SW480 (cell line): ENCODE results near the gene TPCN2.

ENCODE experiments used
- DNase-seq: peaks from one replicate; pipeline ENCODE4 v3.0.0-alpha.2; 2016; ENCODE audit warnings: low spot score

TPCN2 gene

DNA sequence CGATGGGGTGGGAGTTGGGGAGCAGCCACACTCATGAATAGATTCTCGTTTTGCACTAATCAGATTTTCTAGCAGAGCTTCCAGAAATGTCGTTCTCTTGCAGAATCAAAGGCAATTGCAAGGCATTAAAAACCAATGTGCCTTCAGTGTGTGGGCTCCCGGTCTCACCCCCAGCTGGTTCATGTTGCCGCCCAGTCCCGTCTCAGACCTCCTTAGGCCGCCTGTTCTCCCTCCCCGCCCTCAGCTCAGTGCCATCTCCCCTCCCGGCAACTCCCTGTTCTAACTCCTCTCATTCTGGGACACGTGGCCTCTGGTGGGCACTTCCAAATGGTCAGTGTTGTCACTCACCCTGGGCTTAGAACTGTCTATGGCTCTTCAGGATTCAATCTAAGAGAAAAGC is 64.5 kb downstream of the TPCN2 start:
- DNase-seq = no peak

GRCh38 chr11:69113646-69114340 is 65.1 kb downstream of the TPCN2 start:
- no peak for DNase-seq

GRCh38 chr11:69114362-69114761 is 65.6 kb downstream of the TPCN2 start:
- no peak for DNase-seq

GRCh38 chr11:69114811-69115523 is 66.2 kb downstream of the TPCN2 start:
- no peak for DNase-seq

DNA sequence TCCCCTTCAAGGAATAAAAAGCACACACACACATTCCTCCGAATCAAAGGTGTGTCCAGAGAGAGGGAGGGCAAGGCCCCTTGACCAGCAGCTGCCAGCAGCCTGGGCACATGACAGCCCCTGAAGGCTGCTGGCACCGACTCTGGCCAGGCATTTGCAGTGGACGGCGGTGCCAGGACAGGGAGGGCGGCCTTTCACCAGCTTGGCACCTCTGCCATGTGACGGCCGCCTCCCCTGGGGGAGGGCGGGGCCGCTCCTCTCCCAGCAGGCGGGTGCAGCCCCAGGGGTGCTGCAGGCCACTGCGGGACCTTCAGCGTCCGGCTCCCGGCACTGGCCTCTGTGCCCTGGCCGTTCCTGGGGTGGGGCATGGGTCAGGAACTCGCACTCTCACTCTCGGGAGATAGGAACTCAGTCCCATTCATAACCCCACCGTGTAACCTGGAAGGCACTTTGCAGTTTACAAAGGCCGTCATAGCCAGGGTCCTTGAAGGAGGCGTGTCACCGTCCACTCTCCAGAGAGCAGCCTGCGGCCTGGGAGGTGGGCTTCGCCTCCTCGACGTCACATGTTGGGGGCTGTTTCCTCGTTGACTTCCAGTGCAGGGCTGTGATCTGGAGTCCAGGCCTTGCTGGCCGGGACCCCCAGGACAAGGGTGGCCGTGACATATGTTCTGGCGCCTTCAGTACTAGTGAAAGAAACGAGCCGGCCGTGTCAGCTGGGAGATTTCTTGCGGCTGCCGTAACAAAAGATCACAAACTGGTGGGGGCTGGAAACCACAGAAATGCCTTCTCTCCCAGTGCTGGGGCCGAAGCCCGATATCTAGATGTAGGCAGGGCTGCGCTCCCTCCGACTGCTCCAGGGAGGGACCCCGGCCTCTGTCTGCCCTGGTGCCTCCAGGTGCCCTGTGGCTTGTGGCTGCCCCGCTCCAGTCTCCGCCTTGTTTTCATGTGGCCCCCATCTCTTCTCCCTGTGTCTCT is 67.1 kb downstream of the TPCN2 start:
- DNase-seq = peak; percentile 21

DNA sequence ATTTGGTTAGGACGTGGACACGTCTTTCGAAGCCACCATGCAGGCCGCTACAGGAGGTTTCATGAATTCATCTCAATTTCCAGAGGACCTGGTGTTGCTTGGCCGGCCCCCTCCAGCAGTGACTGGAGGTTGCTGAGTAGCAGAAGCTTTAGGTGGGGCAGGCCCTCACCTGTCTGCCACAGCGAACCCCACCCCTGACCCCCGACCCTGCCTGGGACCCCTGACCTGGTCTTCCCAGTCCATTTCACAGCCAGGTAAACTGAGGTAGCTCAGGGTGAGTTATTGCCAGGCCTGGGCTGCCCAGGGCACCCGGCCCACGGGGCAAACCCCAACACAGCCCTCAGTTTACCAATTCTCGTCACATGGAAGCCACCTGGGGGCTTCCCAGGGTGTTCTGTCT is 67.9 kb downstream of the TPCN2 start:
- DNase-seq = no peak

GRCh38 chr11:69119190-69119589 is 70.5 kb downstream of the TPCN2 start:
- no peak for DNase-seq

DNA sequence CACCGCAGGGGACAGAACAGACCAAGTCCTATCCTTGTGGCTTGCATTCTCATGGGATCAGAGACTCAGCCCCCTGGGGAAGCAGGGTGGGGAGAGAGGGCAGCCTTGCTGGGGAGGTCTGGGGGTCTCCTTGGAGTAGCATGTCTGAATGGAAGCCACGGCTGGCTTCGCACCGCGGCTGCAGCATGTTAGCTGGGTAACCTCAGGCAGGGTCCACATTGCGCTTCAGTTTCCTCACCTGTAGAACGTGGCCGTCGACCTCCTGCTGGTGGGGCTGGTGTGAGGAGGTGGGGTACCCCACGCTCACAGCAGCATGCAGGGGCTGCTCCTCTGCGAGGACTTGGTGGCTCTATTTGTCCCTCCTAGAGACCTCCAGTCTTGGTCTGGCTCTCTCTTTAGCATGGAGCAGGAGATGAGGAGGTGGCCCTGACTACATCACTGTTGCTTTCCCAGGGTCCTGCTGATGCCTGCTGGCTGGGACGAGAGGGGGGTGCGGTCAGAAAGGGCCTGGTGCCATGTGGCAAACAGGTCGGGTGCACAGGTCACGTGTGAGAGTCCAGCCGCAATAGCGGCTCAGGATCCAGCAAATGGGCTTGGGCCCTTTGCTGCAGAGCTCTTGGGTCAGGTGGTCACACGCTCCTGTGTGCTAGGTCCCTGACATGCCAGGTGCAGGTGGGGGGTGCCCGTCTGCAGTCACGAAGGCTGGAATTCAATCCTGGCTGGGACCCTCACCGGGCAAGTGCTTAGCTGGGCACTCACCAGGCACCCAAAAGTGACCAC is 71.6 kb downstream of the TPCN2 start:
- DNase-seq = no peak

GRCh38 chr11:69121021-69121420 is 72.3 kb downstream of the TPCN2 start:
- no peak for DNase-seq

DNA sequence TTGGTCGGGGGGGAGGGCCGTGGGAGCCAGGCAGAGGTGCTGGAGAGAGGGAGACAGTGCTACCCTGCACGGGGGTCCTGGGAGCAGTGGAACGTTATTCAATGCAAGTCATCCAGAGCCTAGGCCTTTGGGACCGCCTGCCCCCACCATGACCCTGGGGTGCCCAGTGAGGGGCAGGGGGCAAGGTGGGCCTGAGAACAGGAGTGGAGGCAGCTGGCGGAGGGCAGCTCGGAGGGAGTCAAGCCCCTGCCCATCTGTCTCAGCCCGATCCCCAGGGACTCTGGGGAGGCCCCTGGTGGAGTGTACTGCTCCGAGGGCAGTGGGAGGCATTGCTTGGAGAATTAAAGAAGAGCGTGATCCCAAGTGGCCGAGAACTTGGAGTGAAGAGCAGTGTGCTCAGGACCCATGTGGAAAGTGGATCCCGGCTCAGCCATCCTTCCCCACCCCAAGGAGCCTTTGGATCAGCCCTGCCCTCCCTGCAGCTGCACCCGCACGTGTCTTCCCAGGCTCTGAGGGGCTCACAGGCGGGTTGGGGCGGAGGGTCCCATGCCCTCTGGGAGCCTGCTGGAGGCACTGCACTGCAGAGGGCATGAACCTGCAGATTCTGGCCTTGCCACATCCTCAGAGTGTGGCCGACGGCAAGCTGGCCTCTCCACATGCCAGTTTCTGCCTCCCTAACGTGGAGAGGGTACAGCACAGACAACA is 73.0 kb downstream of the TPCN2 start:
- DNase-seq = no peak

DNA sequence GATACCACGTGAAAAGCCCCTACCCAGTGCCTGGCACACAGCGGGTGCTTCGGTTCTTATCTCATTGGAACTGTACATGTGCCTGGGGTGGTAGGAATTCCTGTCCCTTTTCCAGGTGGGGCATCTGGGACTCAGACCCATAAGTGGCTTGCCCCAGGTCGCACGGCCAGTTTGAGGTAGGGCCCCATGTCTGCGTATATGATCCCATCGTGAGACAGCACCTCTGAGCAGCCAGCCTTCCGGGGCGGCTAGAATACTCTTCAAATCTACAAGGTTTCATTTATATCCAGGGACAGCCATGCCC is 73.5 kb downstream of the TPCN2 start:
- no peak for DNase-seq

- peak; percentile 99 for DNase-seq
These were observed 74.1 kb downstream of the TPCN2 start for GRCh38 chr11:69122630-69123431.

DNA sequence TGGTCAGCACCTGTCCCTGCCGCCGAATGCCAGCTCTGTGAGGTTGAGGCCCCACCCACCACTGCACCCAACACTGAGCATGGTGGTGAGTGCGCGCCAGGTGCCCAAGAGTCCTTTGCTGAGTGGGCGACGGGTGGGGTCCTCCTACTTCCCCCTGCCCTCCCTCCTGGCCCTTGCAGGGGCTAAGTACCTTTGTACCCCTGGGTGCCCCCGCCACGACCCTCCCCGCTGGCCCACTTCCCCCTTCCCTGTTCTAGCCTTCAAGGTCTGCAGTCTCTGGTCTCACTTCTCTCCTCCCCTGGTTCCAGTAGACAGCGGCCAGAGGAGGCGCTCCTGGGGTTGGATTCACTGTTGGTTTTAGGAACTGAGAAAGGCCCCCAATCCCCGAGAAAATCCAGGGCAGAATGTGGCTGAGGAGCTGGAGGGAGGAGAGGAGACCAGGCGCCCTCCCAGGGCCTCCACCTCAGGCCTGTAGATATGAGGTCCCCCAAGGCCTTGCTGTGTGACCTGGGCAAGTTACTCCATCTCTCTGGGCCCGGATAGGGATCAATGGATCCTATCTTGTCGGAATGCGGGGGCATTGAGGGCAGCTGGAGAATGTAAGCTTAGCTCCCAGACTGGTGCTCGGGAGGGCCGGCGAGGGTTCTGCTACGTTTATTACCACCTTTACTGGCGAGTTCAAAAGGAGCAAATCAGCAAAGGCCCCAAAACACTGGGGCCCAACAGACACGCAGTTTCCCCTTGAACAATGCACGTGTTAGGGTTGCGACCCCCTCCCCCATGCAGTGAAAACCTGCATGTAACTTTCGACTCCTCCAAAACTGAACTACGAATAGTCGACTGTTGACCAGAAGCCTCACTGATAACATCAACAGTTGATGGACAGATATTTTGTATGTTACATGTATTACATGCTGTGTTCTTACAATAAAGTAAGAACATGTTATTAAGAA is 75.1 kb downstream of the TPCN2 start:
- DNase-seq = no peak

- no peak for DNase-seq
These were observed 77.1 kb downstream of the TPCN2 start for GRCh38 chr11:69125861-69126260.

GRCh38 chr11:69126286-69126685 is 77.6 kb downstream of the TPCN2 start:
- no peak for DNase-seq

GRCh38 chr11:69127081-69127850 is 78.5 kb downstream of the TPCN2 start:
- no peak for DNase-seq

DNA sequence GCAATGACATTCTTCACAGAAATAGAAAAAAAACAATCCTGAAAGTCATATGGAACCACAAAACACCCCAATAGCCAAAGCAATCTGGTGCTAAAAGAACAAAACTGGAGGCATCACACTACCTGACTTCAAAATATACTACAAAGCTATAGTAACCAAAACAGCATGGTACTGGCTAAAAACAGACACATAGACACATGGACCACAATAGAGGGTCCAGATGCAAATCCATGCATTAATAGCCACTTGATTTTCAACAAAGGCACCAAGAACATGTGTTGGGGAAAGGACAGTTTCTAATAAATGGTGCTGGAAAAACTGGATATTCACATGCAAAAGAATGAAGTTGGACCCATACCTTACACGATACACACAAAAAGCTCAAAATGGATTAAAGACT is 79.2 kb downstream of the TPCN2 start:
- no peak for DNase-seq

DNA sequence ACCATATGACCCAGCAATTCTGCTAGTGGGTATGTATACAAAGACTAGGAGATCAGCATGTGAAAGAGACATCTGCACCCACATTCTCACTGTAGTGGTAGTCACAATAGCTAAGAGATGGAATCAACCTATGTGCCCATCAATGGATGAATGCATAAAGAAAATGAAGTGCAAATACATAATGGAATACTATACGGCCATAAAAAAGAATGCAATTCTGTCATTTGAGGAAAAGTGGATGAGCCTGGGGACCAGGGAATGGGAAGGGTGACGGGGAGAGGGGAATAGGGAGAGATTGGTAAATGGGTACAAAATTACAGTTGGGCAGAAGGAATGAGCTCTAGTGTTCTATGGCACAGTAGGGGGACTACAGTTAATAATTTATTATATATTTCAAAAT is 80.3 kb downstream of the TPCN2 start:
- no peak for DNase-seq

- DNase-seq = no peak
These were observed 80.9 kb downstream of the TPCN2 start for GRCh38 chr11:69129647-69130046.
